Skin epidermis (tissue), 12 donors: ENCODE measurements around the gene FBXL4.
A peak's percentile ranks its signal among the peaks of the same experiment; 100 is the strongest.
"Not testable (repeated sequence)": the region's sequence is repeated elsewhere in the genome, so short reads cannot be mapped to it uniquely, and the experiment has no call there.

Source experiments
- H3K27ac ChIP-seq, 21 experiments: fragments of 200-600 bp; sonication (generic) in 11 of 21; one replicate each; pipeline ENCODE4 v1.5.0; 2020; ENCODE audit warnings: mild to moderate bottlenecking in 3 of 21, inconsistent platforms in 2 of 21, moderate library complexity in 2 of 21
- H3K4me3 ChIP-seq, 7 experiments: fragments of 200-600 bp; sonication (generic) in 2 of 7; one replicate each; pipeline ENCODE4 v1.5.0; 2020; ENCODE audit warnings: inconsistent platforms in 2 of 7, mild to moderate bottlenecking in 2 of 7, moderate library complexity in 1 of 7

The FBXL4 gene

GRCh38 chr6:98946879-98947410, 801 bp downstream of the FBXL4 start:
- Histone ChIP-seq H3K27ac (peak overlapping the region; percentile 62 to 96 (median 89)), H3K4me3 (peak overlapping the region; percentile 62 to 97 (median 83))

GRCh38 chr6:98946266-98946878, 1.4 kb downstream of the FBXL4 start:
- Histone ChIP-seq H3K27ac (peak overlapping the region in 7 of 21 experiments; percentile 32 to 94 (median 92)), H3K4me3 (peak overlapping the region; percentile 62 to 97 (median 83))

GRCh38 chr6:98945311-98946115, 2.2 kb downstream of the FBXL4 start:
- no peak overlapping the region for H3K4me3 ChIP-seq
- H3K27ac ChIP-seq, result no peak overlapping the region

GRCh38 chr6:98944598-98945081, 3.1 kb downstream of the FBXL4 start:
- Histone ChIP-seq H3K4me3 (no peak overlapping the region), H3K27ac (no peak overlapping the region)

GRCh38 chr6:98944168-98944567, 3.6 kb downstream of the FBXL4 start:
- Histone ChIP-seq H3K27ac (no peak overlapping the region), H3K4me3 (no peak overlapping the region)

- no peak overlapping the region for H3K4me3 ChIP-seq
- no peak overlapping the region for H3K27ac ChIP-seq
Observed at GRCh38 chr6:98942263-98942803, 5.4 kb downstream of the FBXL4 start.

GRCh38 chr6:98941319-98941718, 6.4 kb downstream of the FBXL4 start:
- no peak overlapping the region for H3K27ac ChIP-seq
- H3K4me3 ChIP-seq, result no peak overlapping the region

- H3K27ac ChIP-seq, result no peak overlapping the region
- no peak overlapping the region for H3K4me3 ChIP-seq
Observed at GRCh38 chr6:98937351-98937750, 10.4 kb downstream of the FBXL4 start.

- Histone ChIP-seq H3K27ac (no peak overlapping the region), H3K4me3 (no peak overlapping the region)
Observed at GRCh38 chr6:98932381-98932780, 15.4 kb downstream of the FBXL4 start.

- Histone ChIP-seq H3K27ac (no peak overlapping the region), H3K4me3 (no peak overlapping the region)
Observed at GRCh38 chr6:98931696-98932095, 16.1 kb downstream of the FBXL4 start.

- Histone ChIP-seq H3K27ac (no peak overlapping the region), H3K4me3 (no peak overlapping the region)
Observed at GRCh38 chr6:98929498-98930060, 18.2 kb downstream of the FBXL4 start.

- no peak overlapping the region for H3K4me3 ChIP-seq
- H3K27ac ChIP-seq, result no peak overlapping the region
Observed at GRCh38 chr6:98928688-98929087, 19.1 kb downstream of the FBXL4 start.

- Histone ChIP-seq H3K27ac (no peak overlapping the region), H3K4me3 (no peak overlapping the region)
Observed at GRCh38 chr6:98927534-98927933, 20.2 kb downstream of the FBXL4 start.

GRCh38 chr6:98925831-98926230, 21.9 kb downstream of the FBXL4 start:
- Histone ChIP-seq H3K27ac (no peak overlapping the region), H3K4me3 (no peak overlapping the region)

GRCh38 chr6:98924647-98925046, 23.1 kb downstream of the FBXL4 start:
- H3K4me3 ChIP-seq, result no peak overlapping the region
- no peak overlapping the region for H3K27ac ChIP-seq

- no peak overlapping the region for H3K27ac ChIP-seq
- no peak overlapping the region for H3K4me3 ChIP-seq
Observed at GRCh38 chr6:98920904-98921431, 26.8 kb downstream of the FBXL4 start.

- H3K27ac ChIP-seq, H3K4me3 ChIP-seq: not testable (repeated sequence)
Observed at GRCh38 chr6:98910946-98911345, 36.8 kb downstream of the FBXL4 start.

- H3K4me3 ChIP-seq, result no peak overlapping the region
- no peak overlapping the region for H3K27ac ChIP-seq
Observed at GRCh38 chr6:98909236-98909635, 38.5 kb downstream of the FBXL4 start.

GRCh38 chr6:98906342-98906741, 41.4 kb downstream of the FBXL4 start:
- H3K4me3 ChIP-seq, H3K27ac ChIP-seq: not testable (repeated sequence)

GRCh38 chr6:98905759-98906158, 42.0 kb downstream of the FBXL4 start:
- Histone ChIP-seq H3K27ac (no peak overlapping the region), H3K4me3 (no peak overlapping the region)
